HepG2 (cell line): ENCODE results near the gene CDK3. TPM values are rescaled to one million over a fixed set of nuclear protein-coding genes. Genes with fewer than 3 reads are reported as not detected.

Experiments
- ATAC-seq: fragments of 200-7000 bp; cut with Tn5 transposase; 3 replicates; pipeline ENCODE4 v1.9.1; 2020; ENCODE audit warnings: mild to moderate bottlenecking, moderate library complexity
- BruUV-seq: library from RNA; stranded (reverse); fragments of 400-500 nt; replicated peaks from 2 replicates; lab custom pipeline; 2021; lab: Mats Ljungman, UMichigan
- CTCF ChIA-PET: fragments of 300-600 bp; formaldehyde crosslinking; extraction: SDS; loops from one replicate; lab custom pipeline; 2021; ENCODE audit warnings: low total read pairs, inconsistent platforms, low intra/inter-chr PET ratio; lab: Yijun Ruan, JAX
- POLR2A ChIA-PET: fragments of 350-600 bp; sonication (Branson Sonifier 250); formaldehyde crosslinking; loops from one replicate; lab custom pipeline; 2020; ENCODE audit warnings: antibody characterized with exemption, inconsistent platforms; lab: Yijun Ruan, JAX
- DNase-seq: peaks from one replicate; pipeline ENCODE4 v3.0.0-alpha.2; 2015; ENCODE audit warnings: low spot score
- FAIRE-seq: peaks from 3 replicates; lab custom pipeline; 2011; peaks lifted over from hg19 to GRCh38; lab: Jason Lieb, UNC
- H2AFZ ChIP-seq: one replicate; pipeline ENCODE4 v1.6.1; 2011; ENCODE audit warnings: low read length, inconsistent platforms
- H3K27ac ChIP-seq: fragments of 300-600 bp; 3 replicates; pipeline ENCODE4 v1.8.0; 2011; ENCODE audit warnings: mixed run types, mild to moderate bottlenecking, mixed read lengths, low read length, inconsistent platforms; ENCODE audit not compliant: insufficient read depth; ENCODE audit errors: extremely low read length
- H3K27me3 ChIP-seq, 2 experiments: fragments of 200-600 bp in 1 of 2; 2 replicates in 1 of 2; 3 replicates in 1 of 2; pipeline versions ENCODE4 v1.6.0 to v1.8.0; 2011; ENCODE audit warnings: low read length in 2 of 2, mild to moderate bottlenecking in 2 of 2, moderate library complexity in 2 of 2, inconsistent platforms in 1 of 2; ENCODE audit not compliant: insufficient read depth in 2 of 2, control insufficient read depth in 1 of 2
- H3K36me3 ChIP-seq, 2 experiments: fragments of 200-600 bp in 1 of 2; replicated peaks in 1 of 2; 2 replicates in 1 of 2; 3 replicates in 1 of 2; pipeline versions ENCODE4 v1.5.1 to v1.8.0; 2011; ENCODE audit warnings: low read length in 2 of 2, inconsistent platforms in 1 of 2; ENCODE audit not compliant: insufficient read depth in 2 of 2, control insufficient read depth in 1 of 2
- H3K4me1 ChIP-seq: 2 replicates; pipeline ENCODE4 v1.5.1; 2012; ENCODE audit warnings: low read length, inconsistent platforms; ENCODE audit not compliant: insufficient read depth
- H3K4me2 ChIP-seq: 2 replicates; pipeline ENCODE4 v1.6.0; 2011; ENCODE audit warnings: low read depth, low read length, inconsistent platforms
- H3K4me3 ChIP-seq, 3 experiments: fragments of 200-600 bp in 1 of 3; sonication (generic), shearing (Covaris generic) in 1 of 3; replicated peaks in 1 of 3; 2 replicates each; pipeline ENCODE4 v1.5.1; 2011 to 2016; ENCODE audit warnings: low read length in 3 of 3, inconsistent platforms in 2 of 3, low read depth in 2 of 3, mild to moderate bottlenecking in 2 of 3, control low read depth in 1 of 3, mixed read lengths in 1 of 3; ENCODE audit not compliant: insufficient read depth in 1 of 3
- H3K79me2 ChIP-seq: one replicate; pipeline ENCODE4 v1.6.1; 2011; ENCODE audit warnings: low read length, inconsistent platforms; ENCODE audit not compliant: insufficient read depth
- H3K9ac ChIP-seq: 2 replicates; pipeline ENCODE4 v1.6.0; 2011; ENCODE audit warnings: mild to moderate bottlenecking, low read depth, low read length, inconsistent platforms; ENCODE audit not compliant: insufficient read depth
- H3K9me3 ChIP-seq: 2 replicates; pipeline ENCODE4 v1.5.1; 2012; ENCODE audit warnings: mild to moderate bottlenecking, low read length
- H4K20me1 ChIP-seq: 2 replicates; pipeline ENCODE4 v1.6.0; 2011; ENCODE audit warnings: inconsistent platforms, mild to moderate bottlenecking, low read length, moderate library complexity; ENCODE audit not compliant: insufficient read depth
- ATAD3A ChIP-seq: sonication (generic); formaldehyde crosslinking; IDR thresholded peaks from 2 replicates; pipeline ENCODE4 v1.4.0; 2020; ENCODE audit warnings: missing genetic modification reagents
- GFI1 ChIP-seq: sonication (generic); formaldehyde crosslinking; IDR thresholded peaks from 2 replicates; pipeline ENCODE4 v1.5.0; 2020; ENCODE audit warnings: missing genetic modification reagents, mild to moderate bottlenecking, borderline replicate concordance
- HOXA7 ChIP-seq: sonication (generic); formaldehyde crosslinking; IDR thresholded peaks from 2 replicates; pipeline ENCODE4 v1.8.1; 2022; ENCODE audit warnings: mild to moderate bottlenecking, missing genetic modification reagents, moderate library complexity
- KLF9 ChIP-seq: IDR thresholded peaks from 2 replicates; pipeline ENCODE4 v1.6.1; 2016; ENCODE audit warnings: low read depth
- NR3C1 ChIP-seq: sonication (generic); formaldehyde crosslinking; IDR thresholded peaks from 2 replicates; pipeline ENCODE4 v1.4.0; 2020; ENCODE audit warnings: missing genetic modification reagents
- RELA ChIP-seq: sonication (generic); formaldehyde crosslinking; IDR thresholded peaks from 2 replicates; pipeline ENCODE4 v1.4.0; 2020; ENCODE audit warnings: missing genetic modification reagents
- SP140L ChIP-seq: sonication (generic); formaldehyde crosslinking; IDR thresholded peaks from 2 replicates; pipeline ENCODE4 v1.4.0; 2020; ENCODE audit warnings: missing genetic modification reagents, borderline replicate concordance
- SYNCRIP ChIP-seq: fragments of 200-400 bp; formaldehyde crosslinking; IDR thresholded peaks from 2 replicates; pipeline ENCODE4 v1.6.1; 2018; ENCODE audit warnings: mild to moderate bottlenecking, low read depth, low read length; ENCODE audit not compliant: insufficient read depth
- ZBTB34 ChIP-seq: sonication (generic); formaldehyde crosslinking; IDR thresholded peaks from 2 replicates; pipeline ENCODE4 v1.8.0; 2022; ENCODE audit warnings: mild to moderate bottlenecking, missing genetic modification reagents
- ZNF260 ChIP-seq: sonication (generic); formaldehyde crosslinking; IDR thresholded peaks from 2 replicates; pipeline ENCODE4 v1.4.0; 2020; ENCODE audit warnings: missing genetic modification reagents, low read depth, mild to moderate bottlenecking, borderline replicate concordance
- ZNF382 ChIP-seq: sonication (generic); formaldehyde crosslinking; IDR thresholded peaks from 2 replicates; pipeline ENCODE4 v1.5.0; 2020; ENCODE audit warnings: missing genetic modification reagents, mild to moderate bottlenecking, borderline replicate concordance
- ZNF589 ChIP-seq: sonication (generic); formaldehyde crosslinking; conservative IDR thresholded peaks from 2 replicates; pipeline ENCODE4 v1.8.0; 2022; ENCODE audit warnings: mild to moderate bottlenecking, moderate library complexity, missing genetic modification reagents
- ZNF788 ChIP-seq: sonication (generic); formaldehyde crosslinking; IDR thresholded peaks from 2 replicates; pipeline ENCODE4 v1.5.0; 2020; ENCODE audit warnings: mild to moderate bottlenecking, missing genetic modification reagents, borderline replicate concordance
- ZNF816 ChIP-seq: sonication (generic); formaldehyde crosslinking; IDR thresholded peaks from 2 replicates; pipeline ENCODE4 v1.8.0; 2022; ENCODE audit warnings: missing genetic modification reagents, mild to moderate bottlenecking, borderline replicate concordance
- WGBS: methylation state at CpG from one replicate; pipeline ENCODE4 v1.1.6; 2017; ENCODE audit warnings: low lambda C conversion rate; 5-methylcytosine and 5-hydroxymethylcytosine counted together
- in situ Hi-C: cut with HindIII; loops from 2 replicates; pipeline ENCODE4 v1.10.0; 2017; ENCODE audit warnings: low pct_unique_long_range_greater_than_20kb; ENCODE audit not compliant: extremely low pct_ligation_motif_present
- intact Hi-C: fragments of 100-400 bp; cut with micrococcal nuclease; formaldehyde crosslinking; loops from one replicate; pipeline ENCODE4 v1.10.0; 2022; ENCODE audit not compliant: unreplicated experiment
- polyA plus RNA-seq, 8 experiments: library from polyadenylated mRNA; depleted of rRNA in 3 of 8; stranded (reverse) in 7 of 8; unstranded in 1 of 8; fragments of >200 nt; fragmentation: Illumina TruSeq in 4 of 8; extraction: Trizol in 4 of 8; gene quantifications; 2 replicates each; pipeline versions ENCODE4 v1.2.1 to v1.2.3, GENCODE V29; 2011 to 2016; ENCODE audit warnings: low read depth in 4 of 8, missing spikeins in 1 of 8, mixed read lengths in 1 of 8; ENCODE audit not compliant: insufficient read depth in 1 of 8
- total RNA-seq, 5 experiments: library from RNA; depleted of rRNA; stranded (reverse); fragments of >200 nt; fragmentation: Illumina TruSeq; extraction: Trizol; gene quantifications; 2 replicates each; pipeline ENCODE4 v1.2.3, GENCODE V29; 2016; ENCODE audit warnings: low read depth in 1 of 5
- TF ChIP-seq, protein P1 (sequence below): sonication (generic); formaldehyde crosslinking; IDR thresholded peaks from 2 replicates; pipeline ENCODE4 v1.4.0; 2020; ENCODE audit warnings: missing genetic modification reagents, borderline replicate concordance

The CDK3 gene
- total and polyA plus RNA-seq, 2 of the 13 experiments (the other 11 are each of a cell fraction or from before 2014, with no cell fraction given) = 5.8 to 11.4 TPM

DNA sequence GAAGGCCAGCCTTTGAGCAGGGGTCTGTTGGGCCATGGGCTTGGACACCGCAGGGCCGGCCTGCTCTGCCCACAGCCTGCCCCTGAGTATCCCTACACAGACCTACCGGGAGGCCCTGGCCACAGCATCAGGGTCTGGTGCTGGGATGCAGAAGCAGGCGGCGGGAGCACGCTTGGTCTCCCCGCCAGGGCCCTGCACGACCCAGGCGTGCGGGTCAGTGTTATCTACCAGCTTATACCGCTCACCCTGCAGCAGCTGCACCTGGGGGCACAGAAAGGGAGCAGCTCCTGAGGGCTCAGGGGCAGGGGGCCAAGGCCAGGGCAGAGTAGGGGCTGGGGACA, 17.7 kb downstream of the CDK3 start:
- no peak overlapping the region for H2AFZ ChIP-seq
- no peaks in the 10 kb centered on the region for H4K20me1 ChIP-seq
- ATAC-seq = no peak
- H3K79me2 ChIP-seq = no peaks in the 10 kb centered on the region
- TF ChIP-seq NR3C1 (no peak), SP140L (CRISPR knock-in tag) (no peak), SYNCRIP (no peak), HOXA7 (CRISPR knock-in tag) (no peak), ZBTB34 (CRISPR knock-in tag) (no peak), ZNF788 (CRISPR knock-in tag) (no peak), ATAD3A (CRISPR knock-in tag) (no peak), ZNF816 (CRISPR knock-in tag) (no peak), ZNF382 (CRISPR knock-in tag) (no peak), ZNF260 (CRISPR knock-in tag) (no peak), RELA (CRISPR knock-in tag) (no peak), GFI1 (no peak), ZNF589 (CRISPR knock-in tag) (no peak), KLF9 (CRISPR knock-in tag) (no peak)
- TF ChIP-seq, protein P1, sequence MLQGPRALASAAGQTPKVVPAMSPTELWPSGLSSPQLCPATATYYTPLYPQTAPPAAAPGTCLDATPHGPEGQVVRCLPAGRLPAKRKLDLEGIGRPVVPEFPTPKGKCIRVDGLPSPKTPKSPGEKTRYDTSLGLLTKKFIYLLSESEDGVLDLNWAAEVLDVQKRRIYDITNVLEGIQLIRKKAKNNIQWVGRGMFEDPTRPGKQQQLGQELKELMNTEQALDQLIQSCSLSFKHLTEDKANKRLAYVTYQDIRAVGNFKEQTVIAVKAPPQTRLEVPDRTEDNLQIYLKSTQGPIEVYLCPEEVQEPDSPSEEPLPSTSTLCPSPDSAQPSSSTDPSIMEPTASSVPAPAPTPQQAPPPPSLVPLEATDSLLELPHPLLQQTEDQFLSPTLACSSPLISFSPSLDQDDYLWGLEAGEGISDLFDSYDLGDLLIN (CRISPR knock-in tag) = no peak
- no peaks in the 10 kb centered on the region for H3K9me3 ChIP-seq
- no TSS peak for BruUV-seq
- ChIA-PET CTCF (no interaction called here), POLR2A (interaction anchor here (2.1 kb wide), 1 partner anchor 11 kb away, joined by 5 read pairs; no protein-coding TSS in a partner anchor)
- no peak overlapping the region for H3K9ac ChIP-seq
- no peak overlapping the region for H3K4me3 ChIP-seq
- 96% methylated on average over 11 of the region's 11 CpGs for WGBS
- DNase-seq = no peak
- in situ Hi-C loops = no loop called here
- no peaks in the 10 kb centered on the region for H3K27me3 ChIP-seq
- peaks cover 5% of the 10 kb centered on the region; the same call in 1 of the 2 replicates for H3K4me1 ChIP-seq
- no peak overlapping the region for H3K4me2 ChIP-seq
- intact Hi-C loops = no loop called here
- H3K27ac ChIP-seq = no peak overlapping the region
- FAIRE-seq = no peak
- peaks cover 1 to 14% of the 10 kb centered on the region in 2 experiments; a peak in 4 of 5 replicates for H3K36me3 ChIP-seq
